MM.1S (cell line): ENCODE measurements around the gene GSTP1.
"Not testable (repeated sequence)": the region's sequence is repeated elsewhere in the genome, so short reads cannot be mapped to it uniquely, and the experiment has no call there.

ENCODE experiments used
- DNase-seq: peaks from one replicate; pipeline ENCODE4 v3.0.0-alpha.2; 2015
- H2AFZ ChIP-seq: fragments of 300-600 bp; sonication (generic); 2 replicates; pipeline ENCODE4 v1.6.0; 2016; ENCODE audit warnings: antibody characterized with exemption, low read length
- H3F3A ChIP-seq: fragments of 300-600 bp; sonication (generic); 2 replicates; pipeline ENCODE4 v1.6.1; 2016; ENCODE audit warnings: mild to moderate bottlenecking, antibody characterized with exemption, low read length, moderate library complexity, mixed read lengths; ENCODE audit not compliant: insufficient read depth
- H3K27ac ChIP-seq: fragments of 300-600 bp; sonication (generic); 2 replicates; pipeline ENCODE4 v1.5.1; 2016; ENCODE audit warnings: mild to moderate bottlenecking, low read length
- H3K27me3 ChIP-seq: fragments of 300-600 bp; sonication (generic); replicated peaks from 2 replicates; pipeline ENCODE4 v1.6.0; 2016; ENCODE audit warnings: low read length; ENCODE audit not compliant: insufficient read depth
- H3K36me3 ChIP-seq: fragments of 300-600 bp; sonication (generic); replicated peaks from 2 replicates; pipeline ENCODE4 v1.6.1; 2016; ENCODE audit warnings: mild to moderate bottlenecking, low read length, mixed read lengths; ENCODE audit not compliant: insufficient read depth
- H3K4me1 ChIP-seq: fragments of 300-600 bp; sonication (generic); 2 replicates; pipeline ENCODE4 v1.6.1; 2016; ENCODE audit warnings: low read length, mixed read lengths
- H3K4me2 ChIP-seq: fragments of 300-600 bp; sonication (generic); 2 replicates; pipeline ENCODE4 v1.6.0; 2016; ENCODE audit warnings: low read depth, low read length
- H3K4me3 ChIP-seq: fragments of 300-600 bp; sonication (generic); 2 replicates; pipeline ENCODE4 v1.5.1; 2016; ENCODE audit warnings: low read length, mixed read lengths
- H3K79me2 ChIP-seq: fragments of 300-600 bp; sonication (generic); 2 replicates; pipeline ENCODE4 v1.6.1; 2016; ENCODE audit warnings: mixed run types, low read length, mixed read lengths
- H3K9ac ChIP-seq: fragments of 300-600 bp; sonication (generic); 2 replicates; pipeline ENCODE4 v1.6.1; 2016; ENCODE audit warnings: low read length, mixed read lengths
- H3K9me2 ChIP-seq: fragments of 300-600 bp; sonication (generic); replicated peaks from 2 replicates; pipeline ENCODE4 v1.6.1; 2016; ENCODE audit warnings: mild to moderate bottlenecking, low read length, mixed read lengths; ENCODE audit not compliant: insufficient read depth
- H3K9me3 ChIP-seq: fragments of 300-600 bp; sonication (generic); replicated peaks from 2 replicates; pipeline ENCODE4 v1.6.1; 2016; ENCODE audit warnings: mild to moderate bottlenecking, low read length, mixed read lengths; ENCODE audit not compliant: insufficient read depth
- H4K20me1 ChIP-seq: fragments of 300-600 bp; sonication (generic); 2 replicates; pipeline ENCODE4 v1.6.1; 2016; ENCODE audit warnings: mild to moderate bottlenecking, low read length, moderate library complexity, mixed read lengths; ENCODE audit not compliant: insufficient read depth
- EZH2 ChIP-seq: fragments of 300-600 bp; sonication (generic); optimal IDR thresholded peaks from 2 replicates; pipeline ENCODE3; 2017; ENCODE audit warnings: low read depth, mild to moderate bottlenecking, antibody characterized with exemption, low read length, mixed read lengths
- EZH2phosphoT487 ChIP-seq: fragments of 300-600 bp; sonication (generic); IDR thresholded peaks from 2 replicates; pipeline ENCODE4 v1.6.1; 2018; ENCODE audit warnings: antibody characterized with exemption, low read length
- TF ChIP-seq, protein P1 (sequence below): fragments of 300-600 bp; sonication (generic); IDR thresholded peaks from 2 replicates; pipeline ENCODE4 v1.5.1; 2016; ENCODE audit warnings: antibody characterized with exemption, low read length, mixed read lengths

GSTP1 gene

DNA sequence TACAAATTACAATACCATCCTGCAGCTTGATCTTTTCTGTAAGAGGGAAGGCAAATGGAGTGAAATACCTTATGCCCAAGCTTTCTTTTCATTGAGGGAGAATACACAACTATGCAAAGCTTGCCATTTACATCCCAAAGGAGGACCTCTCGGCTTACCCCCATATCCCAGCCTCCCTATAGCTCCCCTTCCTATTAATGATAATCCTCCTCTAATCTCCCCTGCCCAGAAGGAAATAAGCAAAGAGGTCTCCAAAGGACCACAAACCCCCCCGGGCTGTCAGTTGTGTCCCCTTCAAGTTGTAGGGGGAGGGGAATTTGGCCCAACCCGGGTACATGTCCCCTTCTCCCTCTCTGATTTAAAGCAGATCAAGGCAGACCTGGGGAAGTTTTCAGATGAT is 38.3 kb downstream of the GSTP1 start:
- H2AFZ ChIP-seq, H3K9ac ChIP-seq, H3K4me2 ChIP-seq, H3K36me3 ChIP-seq, H3K27me3 ChIP-seq, DNase-seq, H3K4me1 ChIP-seq, H3K4me3 ChIP-seq, H3K27ac ChIP-seq, H3K79me2 ChIP-seq, H3K9me2 ChIP-seq, H3K9me3 ChIP-seq, H4K20me1 ChIP-seq, H3F3A ChIP-seq: not testable (repeated sequence)

DNA sequence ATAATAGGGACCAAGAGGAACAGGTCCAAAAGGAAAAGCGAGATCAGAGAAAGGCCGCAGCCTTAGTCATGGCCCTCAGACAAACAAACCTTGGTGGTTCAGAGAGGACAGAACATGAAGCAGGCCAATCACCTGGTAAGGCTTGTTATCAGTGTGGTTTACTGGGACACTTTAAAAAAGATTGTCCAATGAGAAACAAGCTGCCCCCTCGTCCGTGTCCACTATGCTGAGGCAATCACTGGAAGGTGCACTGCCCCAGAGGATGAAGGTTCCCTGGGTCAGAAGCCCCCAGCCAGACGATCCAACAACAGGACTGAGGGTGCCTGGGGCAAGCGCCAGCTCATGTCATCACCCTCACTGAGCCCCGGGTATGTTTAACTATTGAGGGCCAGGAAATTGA is 39.3 kb downstream of the GSTP1 start:
- not testable (repeated sequence) for H3K27me3 ChIP-seq, H3K79me2 ChIP-seq, H3K4me3 ChIP-seq, H3K9me3 ChIP-seq, H3K4me2 ChIP-seq, H3K9me2 ChIP-seq, H3K27ac ChIP-seq, DNase-seq, H3K36me3 ChIP-seq, H3K4me1 ChIP-seq, H2AFZ ChIP-seq, H3K9ac ChIP-seq, H3F3A ChIP-seq, H4K20me1 ChIP-seq

DNA sequence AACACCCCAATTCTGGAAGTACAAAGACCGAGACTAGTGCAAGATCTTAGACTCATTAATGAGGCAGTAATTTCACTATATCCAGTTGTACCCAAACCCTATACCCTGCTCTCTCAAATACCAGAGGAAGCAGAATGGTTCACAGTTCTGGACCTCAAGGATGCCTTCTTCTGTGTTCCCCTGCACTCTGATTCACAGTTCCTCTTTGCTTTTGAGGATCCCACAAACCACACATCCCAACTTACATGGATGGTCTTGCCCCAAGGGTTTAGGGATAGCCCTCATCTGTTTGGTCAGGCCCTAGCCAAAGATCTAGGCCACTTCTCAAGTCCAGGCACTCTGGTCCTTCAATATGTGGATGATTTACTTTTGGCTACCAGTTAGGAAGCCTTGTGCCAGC is 40.2 kb downstream of the GSTP1 start:
- not testable (repeated sequence) for H3K36me3 ChIP-seq, H3F3A ChIP-seq, H3K9me2 ChIP-seq, H3K9me3 ChIP-seq, DNase-seq, H3K4me2 ChIP-seq, H4K20me1 ChIP-seq, H3K4me3 ChIP-seq, H3K4me1 ChIP-seq, H3K27me3 ChIP-seq, H3K27ac ChIP-seq, H3K79me2 ChIP-seq, H3K9ac ChIP-seq, H2AFZ ChIP-seq

DNA sequence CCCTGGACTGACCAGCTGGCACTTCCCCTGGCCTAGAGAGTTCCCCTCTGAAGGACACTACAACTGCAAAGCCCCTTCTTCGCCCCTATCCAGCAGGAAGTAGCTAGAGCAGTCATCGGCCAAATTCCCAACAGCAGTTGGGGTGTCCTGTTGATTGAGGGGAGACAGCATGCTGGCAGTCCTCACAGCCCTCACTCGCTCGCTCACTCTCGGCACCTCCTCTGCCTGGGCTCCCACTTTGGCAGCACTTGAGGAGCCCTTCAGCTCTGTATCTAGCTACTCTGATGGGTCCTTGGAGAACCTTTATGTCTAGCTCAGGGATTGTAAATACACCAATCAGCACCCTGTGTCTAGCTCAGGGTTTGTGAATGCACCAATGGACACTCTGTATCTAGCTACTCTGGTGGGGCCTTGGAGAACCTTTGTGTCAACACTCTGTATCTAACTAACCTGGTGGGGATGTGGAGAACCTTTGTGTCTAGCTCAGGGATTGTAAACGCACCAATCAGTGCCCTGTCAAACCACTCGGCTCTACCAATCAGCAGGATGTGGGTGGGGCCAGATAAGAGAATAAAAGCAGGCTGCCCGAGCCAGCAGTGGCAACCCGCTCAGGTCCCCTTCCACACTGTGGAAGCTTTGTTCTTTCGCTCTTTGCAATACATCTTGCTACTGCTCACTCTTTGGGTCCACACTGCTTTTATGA is 42.7 kb downstream of the GSTP1 start:
- peaks cover 16% of the 10 kb centered on the region for H3K4me1 ChIP-seq

DNA sequence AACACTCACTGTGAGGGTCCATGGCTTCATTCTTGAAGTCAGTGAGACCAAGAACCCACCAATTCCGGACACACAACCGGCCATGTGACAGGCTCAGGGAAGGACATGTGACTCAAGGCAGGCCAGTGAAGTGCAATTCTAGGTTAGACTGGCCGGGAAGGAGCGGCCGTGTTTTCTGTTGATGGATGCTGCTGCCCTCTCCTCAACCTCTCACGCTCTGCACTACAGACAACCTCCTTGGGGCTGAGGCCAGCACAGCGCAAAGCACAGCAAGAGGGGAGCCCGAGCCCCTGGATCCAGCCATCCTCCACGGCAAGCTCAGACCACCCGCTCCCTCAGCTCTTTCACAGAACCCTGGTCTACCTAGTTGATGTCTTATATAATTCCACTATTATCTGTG is 43.4 kb downstream of the GSTP1 start:
- Histone ChIP-seq H3K27ac (no peak overlapping the region), H4K20me1 (no peaks in the 10 kb centered on the region), H3K9me3 (no peaks in the 10 kb centered on the region), H3K27me3 (no peaks in the 10 kb centered on the region), H3K9me2 (no peaks in the 10 kb centered on the region), H3K4me1 (peaks cover 17% of the 10 kb centered on the region), H3F3A (peaks cover 14% of the 10 kb centered on the region; the same call in 1 of the 2 replicates), H3K9ac (no peak overlapping the region), H3K4me3 (no peak overlapping the region), H3K4me2 (no peak overlapping the region), H3K36me3 (no peaks in the 10 kb centered on the region), H2AFZ (no peak overlapping the region), H3K79me2 (peaks cover 12% of the 10 kb centered on the region)
- no peak for DNase-seq
- TF ChIP-seq EZH2 (no peak), EZH2phosphoT487 (no peak)
- TF ChIP-seq, protein P1, sequence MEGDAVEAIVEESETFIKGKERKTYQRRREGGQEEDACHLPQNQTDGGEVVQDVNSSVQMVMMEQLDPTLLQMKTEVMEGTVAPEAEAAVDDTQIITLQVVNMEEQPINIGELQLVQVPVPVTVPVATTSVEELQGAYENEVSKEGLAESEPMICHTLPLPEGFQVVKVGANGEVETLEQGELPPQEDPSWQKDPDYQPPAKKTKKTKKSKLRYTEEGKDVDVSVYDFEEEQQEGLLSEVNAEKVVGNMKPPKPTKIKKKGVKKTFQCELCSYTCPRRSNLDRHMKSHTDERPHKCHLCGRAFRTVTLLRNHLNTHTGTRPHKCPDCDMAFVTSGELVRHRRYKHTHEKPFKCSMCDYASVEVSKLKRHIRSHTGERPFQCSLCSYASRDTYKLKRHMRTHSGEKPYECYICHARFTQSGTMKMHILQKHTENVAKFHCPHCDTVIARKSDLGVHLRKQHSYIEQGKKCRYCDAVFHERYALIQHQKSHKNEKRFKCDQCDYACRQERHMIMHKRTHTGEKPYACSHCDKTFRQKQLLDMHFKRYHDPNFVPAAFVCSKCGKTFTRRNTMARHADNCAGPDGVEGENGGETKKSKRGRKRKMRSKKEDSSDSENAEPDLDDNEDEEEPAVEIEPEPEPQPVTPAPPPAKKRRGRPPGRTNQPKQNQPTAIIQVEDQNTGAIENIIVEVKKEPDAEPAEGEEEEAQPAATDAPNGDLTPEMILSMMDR: no peak

More for the DNA sequence above, 42.7 kb downstream of the GSTP1 start:
- H3K4me3 ChIP-seq, H3K27ac ChIP-seq, H3K4me2 ChIP-seq, H3K9me3 ChIP-seq, H3K36me3 ChIP-seq, DNase-seq, H3K27me3 ChIP-seq, H3K9me2 ChIP-seq, H3K9ac ChIP-seq, H4K20me1 ChIP-seq, H2AFZ ChIP-seq: not testable (repeated sequence)
- Histone ChIP-seq H3F3A (peaks cover 14% of the 10 kb centered on the region; the same call in 1 of the 2 replicates), H3K79me2 (peaks cover 12% of the 10 kb centered on the region)
